ENCODE measurements around the gene AXIN2. TPM values are rescaled to one million over a fixed set of nuclear protein-coding genes. Genes with fewer than 3 reads are reported as not detected.
"Not testable (repeated sequence)": the region's sequence is repeated elsewhere in the genome, so short reads cannot be mapped to it uniquely, and the experiment has no call there.

Gene AXIN2
- total and polyA plus RNA-seq, 2 donors from 2014 or later = 1.2 to 14.0 TPM

DNA sequence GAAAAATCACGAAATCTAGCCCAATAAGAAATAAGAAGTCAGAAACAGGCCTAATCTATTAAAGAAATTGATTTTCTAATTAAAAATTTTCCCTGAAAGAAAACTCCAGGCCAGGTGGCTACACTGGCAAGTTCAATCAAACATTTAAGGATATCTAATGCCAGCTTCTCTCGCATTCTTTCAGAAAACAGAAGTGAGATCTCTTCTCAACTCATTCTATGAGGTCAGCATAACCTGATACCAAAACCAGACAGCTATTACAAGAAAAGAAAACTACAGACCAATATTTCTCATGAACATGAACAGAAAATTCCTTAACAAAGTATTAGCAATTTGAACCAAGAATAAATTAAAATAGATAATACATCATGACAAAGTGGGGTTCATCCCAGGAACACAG, 52.4 kb downstream of the AXIN2 start:
- no peaks in the 10 kb centered on the region for H3K27me3 ChIP-seq (ENCODE audit: control insufficient read depth, insufficient read depth, low read length)
- FAIRE-seq = no peak
- H3K36me3 ChIP-seq (ENCODE audit: control insufficient read depth in 2 of 3, insufficient read depth in 3 of 3, low read length in 3 of 3) = no peaks in the 10 kb centered on the region
- no peak overlapping the region for H3K4me3 ChIP-seq (ENCODE audit: low read length in 3 of 3)
- TF ChIP-seq, protein P1, sequence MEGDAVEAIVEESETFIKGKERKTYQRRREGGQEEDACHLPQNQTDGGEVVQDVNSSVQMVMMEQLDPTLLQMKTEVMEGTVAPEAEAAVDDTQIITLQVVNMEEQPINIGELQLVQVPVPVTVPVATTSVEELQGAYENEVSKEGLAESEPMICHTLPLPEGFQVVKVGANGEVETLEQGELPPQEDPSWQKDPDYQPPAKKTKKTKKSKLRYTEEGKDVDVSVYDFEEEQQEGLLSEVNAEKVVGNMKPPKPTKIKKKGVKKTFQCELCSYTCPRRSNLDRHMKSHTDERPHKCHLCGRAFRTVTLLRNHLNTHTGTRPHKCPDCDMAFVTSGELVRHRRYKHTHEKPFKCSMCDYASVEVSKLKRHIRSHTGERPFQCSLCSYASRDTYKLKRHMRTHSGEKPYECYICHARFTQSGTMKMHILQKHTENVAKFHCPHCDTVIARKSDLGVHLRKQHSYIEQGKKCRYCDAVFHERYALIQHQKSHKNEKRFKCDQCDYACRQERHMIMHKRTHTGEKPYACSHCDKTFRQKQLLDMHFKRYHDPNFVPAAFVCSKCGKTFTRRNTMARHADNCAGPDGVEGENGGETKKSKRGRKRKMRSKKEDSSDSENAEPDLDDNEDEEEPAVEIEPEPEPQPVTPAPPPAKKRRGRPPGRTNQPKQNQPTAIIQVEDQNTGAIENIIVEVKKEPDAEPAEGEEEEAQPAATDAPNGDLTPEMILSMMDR (IDR thresholded peaks at IDR 0.05; ENCODE audit: borderline replicate concordance, extremely low read depth, insufficient read depth) = no peak
- intact Hi-C loops (cut with DNase I) = no loop called here
- H3K4me1 ChIP-seq (ENCODE audit: control insufficient read depth in 2 of 3, insufficient read depth in 2 of 3, low read depth in 1 of 3, low read length in 3 of 3) = no peaks in the 10 kb centered on the region
- no peak for DNase-seq
- no peaks in the 10 kb centered on the region for H3K9me3 ChIP-seq (ENCODE audit: control insufficient read depth in 2 of 3, insufficient read depth in 1 of 3, low read length in 3 of 3)
- H3K9ac ChIP-seq (ENCODE audit: low read length in 3 of 3) = no peak overlapping the region
- no peak overlapping the region for H3K27ac ChIP-seq (ENCODE audit: low read depth in 2 of 2, low read length in 2 of 2)

DNA sequence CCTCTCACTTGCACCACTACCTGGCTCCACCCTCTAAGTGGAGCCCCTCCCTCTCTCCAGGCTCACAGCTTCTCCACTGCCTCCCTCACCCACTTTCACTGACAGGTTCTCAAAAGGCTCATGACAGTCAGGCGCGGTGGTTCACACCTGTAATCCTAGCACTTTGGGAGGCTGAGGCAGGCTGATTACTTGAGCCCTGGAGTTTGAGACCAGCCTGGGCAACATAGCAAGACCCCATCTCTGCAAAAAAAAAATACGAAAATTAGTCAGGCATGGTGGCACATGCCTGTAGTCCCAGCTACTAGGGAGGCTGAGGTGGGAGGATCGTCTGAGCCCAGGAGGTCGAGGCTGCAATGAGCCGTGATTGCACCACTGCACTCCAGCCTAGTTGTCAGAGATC, 56.8 kb downstream of the AXIN2 start:
- intact Hi-C loops (cut with DNase I); H3K9ac ChIP-seq (ENCODE audit: low read length in 3 of 3); H3K36me3 ChIP-seq (ENCODE audit: control insufficient read depth in 2 of 3, insufficient read depth in 3 of 3, low read length in 3 of 3); FAIRE-seq; DNase-seq; H3K27me3 ChIP-seq (ENCODE audit: control insufficient read depth, insufficient read depth, low read length); H3K4me3 ChIP-seq (ENCODE audit: low read length in 3 of 3); H3K9me3 ChIP-seq (ENCODE audit: control insufficient read depth in 2 of 3, insufficient read depth in 1 of 3, low read length in 3 of 3); H3K27ac ChIP-seq (ENCODE audit: low read depth in 2 of 2, low read length in 2 of 2); H3K4me1 ChIP-seq (ENCODE audit: control insufficient read depth in 2 of 3, insufficient read depth in 2 of 3, low read depth in 1 of 3, low read length in 3 of 3): not testable (repeated sequence)

GRCh38 chr17:65504141-65504540, 57.3 kb downstream of the AXIN2 start:
- DNase-seq (no peak), FAIRE-seq (no peak)
- Histone ChIP-seq H3K9ac (ENCODE audit: low read length in 3 of 3) (no peak overlapping the region), H3K27ac (ENCODE audit: low read depth in 2 of 2, low read length in 2 of 2) (no peak overlapping the region), H3K9me3 (ENCODE audit: control insufficient read depth in 2 of 3, insufficient read depth in 1 of 3, low read length in 3 of 3) (no peaks in the 10 kb centered on the region), H3K4me1 (ENCODE audit: control insufficient read depth in 2 of 3, insufficient read depth in 2 of 3, low read depth in 1 of 3, low read length in 3 of 3) (no peaks in the 10 kb centered on the region), H3K27me3 (ENCODE audit: control insufficient read depth, insufficient read depth, low read length) (no peaks in the 10 kb centered on the region), H3K36me3 (ENCODE audit: control insufficient read depth in 2 of 3, insufficient read depth in 3 of 3, low read length in 3 of 3) (no peaks in the 10 kb centered on the region), H3K4me3 (ENCODE audit: low read length in 3 of 3) (no peak overlapping the region)
- TF ChIP-seq, protein P1 (IDR thresholded peaks at IDR 0.05; ENCODE audit: borderline replicate concordance, extremely low read depth, insufficient read depth) = no peak
- intact Hi-C loops (cut with DNase I) = no loop called here

GRCh38 chr17:65503557-65503956, 57.9 kb downstream of the AXIN2 start:
- no peaks in the 10 kb centered on the region for H3K4me1 ChIP-seq (ENCODE audit: control insufficient read depth in 2 of 3, insufficient read depth in 2 of 3, low read depth in 1 of 3, low read length in 3 of 3)
- TF ChIP-seq, protein P1 (IDR thresholded peaks at IDR 0.05; ENCODE audit: borderline replicate concordance, extremely low read depth, insufficient read depth) = no peak
- H3K27ac ChIP-seq (ENCODE audit: low read depth in 2 of 2, low read length in 2 of 2) = no peak overlapping the region
- H3K4me3 ChIP-seq (ENCODE audit: low read length in 3 of 3) = no peak overlapping the region
- intact Hi-C loops (cut with DNase I) = no loop called here
- H3K9ac ChIP-seq (ENCODE audit: low read length in 3 of 3) = no peak overlapping the region
- DNase-seq = no peak
- H3K27me3 ChIP-seq (ENCODE audit: control insufficient read depth, insufficient read depth, low read length) = no peaks in the 10 kb centered on the region
- H3K9me3 ChIP-seq (ENCODE audit: control insufficient read depth in 2 of 3, insufficient read depth in 1 of 3, low read length in 3 of 3) = no peaks in the 10 kb centered on the region
- no peak for FAIRE-seq
- H3K36me3 ChIP-seq (ENCODE audit: control insufficient read depth in 2 of 3, insufficient read depth in 3 of 3, low read length in 3 of 3) = no peaks in the 10 kb centered on the region
